OCI-LY7 (cell line): Measurements from ENCODE around the gene LTO1.

Source experiments
- CTCF ChIP-seq: fragments of 200-600 bp; sonication (generic); conservative IDR thresholded peaks from 2 replicates; pipeline ENCODE4 v1.5.1; 2014; ENCODE audit warnings: mild to moderate bottlenecking, antibody characterized with exemption, low read length, moderate library complexity, mixed read lengths
- EZH2phosphoT487 ChIP-seq: fragments of 200-600 bp; sonication (generic); IDR thresholded peaks from 2 replicates; pipeline ENCODE4 v1.6.1; 2018; ENCODE audit warnings: low read depth, borderline replicate concordance, mild to moderate bottlenecking, mixed run types, antibody characterized with exemption, low read length, moderate library complexity, mixed read lengths

GRCh38 chr11:69708736-69709401 is 33.7 kb upstream of the LTO1 start:
- no peak for TF ChIP-seq CTCF
- no peak for TF ChIP-seq EZH2phosphoT487
